GM18858 (cell line): ENCODE results near the gene DBR1.
A peak's percentile ranks its signal among the peaks of the same experiment; 100 is the strongest.

Experiments
- ATAC-seq: cut with Tn5 transposase; IDR thresholded peaks from one replicate; pipeline ENCODE4 v1.9.1; 2021; ENCODE audit not compliant: unreplicated experiment

DBR1 gene, protein sequence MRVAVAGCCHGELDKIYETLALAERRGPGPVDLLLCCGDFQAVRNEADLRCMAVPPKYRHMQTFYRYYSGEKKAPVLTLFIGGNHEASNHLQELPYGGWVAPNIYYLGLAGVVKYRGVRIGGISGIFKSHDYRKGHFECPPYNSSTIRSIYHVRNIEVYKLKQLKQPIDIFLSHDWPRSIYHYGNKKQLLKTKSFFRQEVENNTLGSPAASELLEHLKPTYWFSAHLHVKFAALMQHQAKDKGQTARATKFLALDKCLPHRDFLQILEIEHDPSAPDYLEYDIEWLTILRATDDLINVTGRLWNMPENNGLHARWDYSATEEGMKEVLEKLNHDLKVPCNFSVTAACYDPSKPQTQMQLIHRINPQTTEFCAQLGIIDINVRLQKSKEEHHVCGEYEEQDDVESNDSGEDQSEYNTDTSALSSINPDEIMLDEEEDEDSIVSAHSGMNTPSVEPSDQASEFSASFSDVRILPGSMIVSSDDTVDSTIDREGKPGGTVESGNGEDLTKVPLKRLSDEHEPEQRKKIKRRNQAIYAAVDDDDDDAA

GRCh38 chr3:138174421-138175131 is at the start of gene DBR1:
TSS of gene DBR1 (minus strand) at chr3:138174921. CDS start at chr3:138174795, 126 bp downstream.
- peak; percentile 75 for ATAC-seq

GRCh38 chr3:138222942-138223287 is 48.2 kb upstream of the DBR1 start:
- ATAC-seq = no peak

DNA sequence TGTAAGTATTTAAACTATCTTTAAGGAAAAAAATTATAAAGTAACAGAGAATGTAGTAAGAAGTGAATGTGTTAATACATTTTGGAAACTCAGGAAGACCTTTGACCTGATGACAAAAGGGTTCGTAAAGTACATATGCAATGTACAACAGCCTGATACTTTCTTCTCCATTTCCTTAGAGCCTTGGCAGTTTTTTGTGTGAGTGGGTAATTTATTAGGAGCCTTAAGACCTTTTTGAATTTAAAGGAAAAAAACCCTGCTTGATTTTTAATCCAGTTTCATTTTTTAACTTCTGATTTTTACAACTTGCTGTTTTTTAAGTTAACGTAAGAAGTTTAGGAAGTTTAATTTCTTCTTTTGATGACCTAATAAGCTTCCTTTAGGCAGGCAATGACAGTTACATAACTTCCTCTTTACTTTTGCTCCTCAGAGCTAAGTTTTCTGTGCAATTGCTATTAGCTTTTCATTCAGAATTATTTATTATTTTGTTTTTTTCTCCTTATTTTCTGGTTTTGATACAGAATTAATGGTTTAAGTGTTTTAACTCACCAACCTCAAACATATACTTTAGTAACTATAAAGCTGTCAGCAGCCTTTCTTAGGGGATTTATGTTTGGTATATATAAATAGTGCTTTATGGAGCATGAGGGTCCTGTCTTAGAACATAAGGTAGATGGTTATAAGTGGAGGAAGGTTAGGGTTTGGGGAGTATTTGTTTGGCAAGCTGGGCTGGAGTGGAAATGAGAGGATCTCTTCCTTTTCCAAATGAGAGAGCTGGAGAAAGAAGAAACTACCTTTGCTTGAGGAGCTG is 47.6 kb upstream of the DBR1 start:
- ATAC-seq = no peak

DNA sequence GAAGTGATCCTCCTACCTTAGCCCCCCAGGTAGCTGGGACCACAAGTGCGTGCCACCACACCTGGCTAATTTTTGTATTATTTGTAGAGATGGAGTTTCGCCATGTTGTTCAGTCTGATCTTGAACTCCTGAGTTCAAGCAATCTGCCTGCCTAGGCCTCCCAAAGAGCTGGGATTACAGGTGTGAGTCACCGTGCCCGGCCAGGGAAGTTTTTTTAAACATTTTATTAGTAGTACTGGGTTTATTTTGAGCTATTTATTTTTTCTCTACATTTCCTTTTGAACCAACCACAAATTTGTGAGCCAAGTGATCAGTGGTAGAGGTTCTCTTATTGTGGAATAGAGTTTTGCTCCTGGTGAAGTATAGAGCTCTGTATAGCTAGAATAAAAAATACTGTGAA is 46.1 kb upstream of the DBR1 start:
- no peak for ATAC-seq

DNA sequence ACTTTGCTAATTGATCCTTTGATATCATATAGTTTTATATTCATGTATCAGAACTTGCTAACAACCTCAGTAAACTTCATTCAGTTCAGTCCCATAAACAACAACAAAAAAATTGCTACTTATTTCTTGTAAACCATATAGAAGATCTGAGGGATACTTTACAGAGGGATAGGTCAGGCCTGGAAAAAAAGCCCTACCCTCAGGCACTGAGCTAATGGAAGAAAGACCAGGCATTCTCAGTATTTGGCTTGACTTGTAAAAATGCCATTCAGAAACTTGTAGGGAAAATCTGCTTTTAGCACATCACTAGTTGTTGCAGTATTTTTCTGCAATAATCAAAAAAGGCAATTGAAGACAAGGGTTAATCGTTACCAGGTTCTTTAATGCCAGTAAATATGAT is 45.5 kb upstream of the DBR1 start:
- ATAC-seq = no peak

GRCh38 chr3:138219255-138219654 is 44.5 kb upstream of the DBR1 start:
- ATAC-seq = no peak

GRCh38 chr3:138213398-138214085 is 38.8 kb upstream of the DBR1 start:
- no peak for ATAC-seq

GRCh38 chr3:138210528-138210927 is 35.8 kb upstream of the DBR1 start:
- ATAC-seq = no peak

DNA sequence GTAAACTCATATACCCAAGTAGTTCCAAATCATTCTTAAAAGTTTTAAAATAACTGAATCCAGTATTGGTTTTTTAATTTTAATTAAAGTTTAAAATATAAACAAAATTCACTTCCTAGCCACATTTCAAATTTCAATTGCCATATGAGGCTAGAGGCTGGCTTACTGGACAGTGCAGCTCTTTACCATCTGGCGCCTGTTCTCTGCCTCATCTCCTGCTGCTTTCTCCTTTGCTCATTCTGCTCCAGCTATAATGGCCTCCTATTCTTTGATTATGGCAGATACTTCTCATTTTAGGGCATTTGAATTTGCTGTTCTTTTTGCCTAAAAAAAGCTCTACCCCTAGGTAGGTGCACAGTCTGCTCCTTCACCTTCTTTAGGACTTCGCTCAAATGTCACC is 31.5 kb upstream of the DBR1 start:
- ATAC-seq = no peak

GRCh38 chr3:138205527-138205926 is 30.8 kb upstream of the DBR1 start:
- ATAC-seq = no peak

DNA sequence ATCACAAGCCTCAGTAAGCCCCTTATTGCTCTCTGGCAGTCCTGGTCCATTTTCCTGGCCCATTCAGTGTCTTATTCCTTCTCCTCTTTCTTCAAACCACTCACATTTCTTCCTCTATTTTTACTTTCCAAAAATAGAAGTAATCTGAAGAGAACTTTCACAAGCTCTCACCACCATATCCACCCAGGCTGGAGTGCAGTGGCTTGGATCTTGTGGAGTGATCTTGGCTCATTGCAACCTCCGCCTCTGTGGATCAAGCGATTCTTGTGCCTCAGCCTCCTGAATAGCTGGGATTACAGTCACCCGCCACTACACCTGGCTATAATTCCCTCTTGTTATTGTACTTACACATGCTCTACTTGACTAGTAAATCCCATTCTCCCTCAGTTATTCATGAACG is 29.2 kb upstream of the DBR1 start:
- ATAC-seq = no peak

DNA sequence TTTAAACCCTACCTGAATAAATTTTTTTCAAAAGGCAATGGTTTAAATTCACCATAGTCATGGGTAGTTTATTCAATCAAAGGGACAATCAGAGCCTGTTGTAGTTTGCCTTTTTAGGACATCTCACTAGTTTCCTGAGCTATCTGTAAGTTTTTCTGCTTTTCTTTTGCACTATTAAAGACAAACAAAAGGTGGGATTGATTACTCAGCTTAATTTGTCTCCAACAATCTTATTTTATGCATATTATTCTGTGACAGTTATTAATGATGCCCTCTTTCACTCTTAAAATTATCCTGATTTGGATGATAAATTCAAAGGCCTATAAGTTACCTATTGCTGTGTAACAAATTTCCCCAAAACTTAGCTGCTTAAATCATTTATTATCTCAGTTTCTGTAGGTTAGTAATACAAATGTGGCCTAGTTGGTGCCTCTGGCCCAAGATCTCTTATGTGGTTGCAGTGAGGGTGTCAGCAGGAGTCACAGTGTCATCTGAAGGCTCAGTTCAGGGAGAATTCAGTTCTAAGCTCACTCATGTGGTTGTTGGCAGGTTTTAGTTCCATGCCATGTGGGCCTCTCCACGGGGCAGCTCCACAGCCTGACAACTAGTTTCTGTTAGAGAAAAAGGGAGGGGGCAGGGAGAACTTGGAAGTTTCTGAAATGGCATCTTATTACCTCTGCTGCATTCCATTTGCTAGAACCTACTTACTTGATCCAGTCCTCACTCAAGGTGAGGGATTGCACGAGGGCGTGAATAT is 28.4 kb upstream of the DBR1 start:
- ATAC-seq = no peak

DNA sequence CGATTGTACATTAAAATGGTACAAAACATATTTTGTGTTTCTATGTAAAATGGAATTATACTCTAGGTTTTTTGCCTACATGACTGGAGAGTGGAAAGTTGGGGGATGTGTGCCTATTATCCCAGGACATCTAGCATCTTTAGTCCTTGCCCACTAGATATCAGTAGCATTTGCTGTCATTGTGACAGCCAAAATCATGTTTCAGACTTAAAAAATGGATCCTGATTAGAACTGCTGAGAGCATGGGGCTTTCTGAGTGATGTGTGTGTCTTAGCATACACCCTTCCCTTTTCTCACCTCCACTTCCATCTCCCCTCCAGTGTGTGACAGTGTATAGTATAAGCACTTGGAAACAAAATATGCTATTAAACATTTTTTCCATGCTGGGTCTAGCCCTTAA is 25.7 kb upstream of the DBR1 start:
- ATAC-seq = no peak

DNA sequence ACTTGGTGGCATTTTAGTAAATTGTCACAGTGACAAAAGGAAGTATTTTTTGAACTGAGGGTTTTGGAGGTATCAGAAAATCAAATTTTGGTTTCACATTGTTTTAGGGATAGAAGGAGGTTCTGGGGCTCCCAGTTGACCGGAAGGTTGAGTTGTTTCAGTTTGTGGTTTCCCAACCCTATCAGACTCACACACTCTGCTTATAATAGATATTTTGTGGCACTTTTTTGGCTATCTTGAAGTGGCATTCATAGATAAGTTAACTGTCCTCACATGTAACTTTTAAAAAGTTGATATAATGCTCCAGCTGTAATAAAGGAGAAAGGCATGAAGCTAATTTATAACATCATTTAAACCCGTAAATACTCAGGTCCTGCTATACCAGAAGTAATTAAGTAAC is 25.1 kb upstream of the DBR1 start:
- ATAC-seq = no peak

- no peak for ATAC-seq
Observed at GRCh38 chr3:138197524-138197923, 22.8 kb upstream of the DBR1 start.

DNA sequence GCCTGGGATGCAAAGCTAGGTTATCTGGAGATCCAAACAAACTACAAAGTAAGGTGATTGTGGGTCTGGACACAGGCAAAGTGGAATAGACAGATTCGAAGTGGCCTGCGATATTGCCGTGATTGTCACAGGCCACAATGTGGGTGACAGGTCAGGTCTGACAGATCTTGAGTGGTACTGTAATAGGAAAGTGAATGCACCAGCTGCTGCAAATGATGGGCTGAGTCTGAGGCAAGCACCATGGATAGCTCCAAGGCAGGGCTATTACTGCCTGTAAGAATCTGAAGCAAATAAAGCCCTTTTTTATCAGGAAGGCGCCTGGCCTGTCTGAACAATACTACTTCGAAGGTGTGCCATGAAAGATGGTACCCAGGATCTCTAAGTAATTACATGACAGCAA is 22.3 kb upstream of the DBR1 start:
- no peak for ATAC-seq

- ATAC-seq = no peak
Observed at GRCh38 chr3:138196023-138196422, 21.3 kb upstream of the DBR1 start.

DNA sequence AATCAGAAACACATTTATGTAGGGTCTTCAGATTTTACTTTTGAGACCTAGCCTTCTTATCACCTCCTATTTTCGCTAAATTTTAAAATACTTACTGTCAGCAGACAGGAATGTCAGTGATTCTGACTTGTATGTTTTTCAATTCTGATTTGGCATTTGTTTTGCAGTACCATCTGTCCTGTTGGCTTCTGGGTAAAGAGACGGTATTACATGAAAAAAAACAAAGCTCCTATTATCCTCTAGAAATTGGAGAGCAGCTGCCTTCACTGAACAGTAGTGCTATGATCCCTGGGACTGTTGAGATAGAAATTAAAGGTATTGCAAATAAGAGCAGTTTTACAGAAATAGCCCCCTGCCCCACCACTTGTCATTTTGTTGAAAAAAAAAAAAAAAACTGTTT is 20.8 kb upstream of the DBR1 start:
- no peak for ATAC-seq

GRCh38 chr3:138188013-138188730 is 13.5 kb upstream of the DBR1 start:
- ATAC-seq = peak; percentile 2
